Left ventricle myocardium superior (tissue), 1 donor: ENCODE data around the gene CTRL. TPM values are rescaled to one million over a fixed set of nuclear protein-coding genes. Genes with fewer than 3 reads are reported as not detected.

Experiments
- ATAC-seq: fragments of 200-7000 bp; cut with Tn5 transposase; one replicate; pipeline ENCODE4 v1.9.1; 2020; ENCODE audit warnings: mild to moderate bottlenecking, moderate library complexity
- DNase-seq: peaks from one replicate; pipeline ENCODE4 v3.0.0-alpha.2; 2020
- intact Hi-C: fragments of 100-400 bp; cut with micrococcal nuclease; formaldehyde crosslinking; loops from one replicate; pipeline ENCODE4 v1.11.0; 2022
- total RNA-seq: library from RNA; stranded (reverse); fragmentation: NEBNext Ultra II Directional; extraction: Animal tissue kit (Norgen Biotek cat#: 25700); gene quantifications from one replicate; pipeline ENCODE4 v1.2.1, GENCODE V29; 2021
- donor health status: DM: no; HTN: yes; CAD: no; lungs with severe emphysema.

The CTRL gene
- total RNA-seq, 1 donor from 2014 or later, result 0.37 TPM

DNA sequence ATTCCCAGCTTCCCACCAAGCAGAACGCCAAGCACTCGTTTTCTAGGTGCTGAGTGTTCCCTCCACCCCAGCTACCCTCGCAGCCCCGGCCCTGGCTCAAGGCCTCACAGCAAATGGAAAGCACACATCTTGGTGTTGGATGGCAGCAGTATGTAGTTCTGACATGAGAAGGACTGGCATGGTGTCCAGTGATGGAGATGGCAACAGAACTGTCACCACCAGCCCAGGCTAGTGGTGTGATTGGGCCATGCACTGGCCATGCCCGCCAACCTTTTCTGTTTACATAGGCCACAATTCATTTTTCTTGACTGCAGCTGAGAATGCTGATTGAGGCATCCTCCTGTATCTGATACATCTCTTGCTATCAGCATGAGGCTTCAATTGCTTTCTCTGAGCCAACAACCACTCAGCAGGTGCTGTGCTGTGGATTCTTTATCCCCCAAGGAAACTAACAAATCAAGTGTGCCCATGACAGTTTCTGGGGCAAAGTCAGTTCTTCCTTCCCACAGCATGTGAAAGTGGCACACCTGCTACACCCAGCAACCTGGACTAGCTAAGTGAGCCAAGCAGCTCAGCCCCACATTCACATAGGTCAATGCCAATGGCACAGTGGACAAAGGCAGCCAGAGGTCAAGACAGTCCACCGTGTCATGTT, 32.9 kb upstream of the CTRL start:
- ATAC-seq, result no peak
- intact Hi-C loops, result no loop called here
- no peak for DNase-seq

DNA sequence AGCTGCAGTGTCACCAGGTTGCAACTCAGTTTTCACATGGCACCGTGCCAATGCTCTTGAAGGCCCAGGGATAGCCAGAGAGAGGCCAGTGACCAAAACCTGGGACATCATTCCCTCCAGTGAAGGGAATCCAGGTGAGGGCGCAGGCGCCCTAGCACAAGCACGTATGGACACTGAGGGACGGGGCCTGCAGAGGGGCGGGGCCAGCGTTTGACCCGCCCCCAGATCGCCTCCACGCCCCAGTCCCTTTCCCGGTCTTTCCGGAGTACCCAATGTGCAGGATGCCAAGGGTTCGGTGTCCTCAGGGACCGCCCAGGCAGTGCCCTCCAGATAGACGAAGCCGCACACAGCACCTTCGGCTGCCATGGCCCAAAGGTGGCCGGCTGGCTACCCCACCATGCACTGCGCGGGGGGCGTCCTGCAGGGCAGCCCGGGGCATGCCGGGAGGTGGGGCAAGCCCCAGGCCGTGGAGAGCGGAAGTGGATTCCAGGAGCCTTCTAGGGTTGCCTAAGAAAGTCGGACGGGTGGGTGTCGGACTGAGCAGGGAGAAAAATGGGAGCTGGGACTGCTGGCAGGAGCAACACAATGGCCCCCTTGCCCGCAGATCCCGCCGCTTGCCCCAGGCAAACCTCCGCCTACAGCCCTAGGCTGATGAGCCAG, 32.1 kb upstream of the CTRL start:
- ATAC-seq, result no peak
- intact Hi-C loops, result no loop called here
- peak; percentile 59 for DNase-seq

DNA sequence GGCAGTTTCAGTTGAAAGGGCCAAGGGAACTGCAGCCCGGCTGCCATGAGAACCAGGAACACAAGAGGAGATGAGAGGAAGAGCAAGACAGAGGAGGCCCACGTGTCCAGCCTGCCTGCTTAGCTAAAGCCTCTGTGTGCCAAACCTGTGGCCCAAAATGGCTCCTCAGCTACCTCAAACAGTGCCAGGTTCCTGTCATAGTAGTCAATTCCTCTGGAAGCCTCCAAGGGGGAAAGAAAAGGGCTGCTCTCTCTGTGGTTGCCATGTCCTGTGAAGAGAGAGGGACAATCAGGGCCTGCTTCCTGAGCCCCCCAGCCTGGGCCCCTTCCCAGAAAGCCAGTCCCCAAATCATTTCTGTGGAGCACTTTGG, 31.6 kb upstream of the CTRL start:
- DNase-seq, result peak; percentile 50
- intact Hi-C loops, result no loop called here
- ATAC-seq, result peak; percentile 12

DNA sequence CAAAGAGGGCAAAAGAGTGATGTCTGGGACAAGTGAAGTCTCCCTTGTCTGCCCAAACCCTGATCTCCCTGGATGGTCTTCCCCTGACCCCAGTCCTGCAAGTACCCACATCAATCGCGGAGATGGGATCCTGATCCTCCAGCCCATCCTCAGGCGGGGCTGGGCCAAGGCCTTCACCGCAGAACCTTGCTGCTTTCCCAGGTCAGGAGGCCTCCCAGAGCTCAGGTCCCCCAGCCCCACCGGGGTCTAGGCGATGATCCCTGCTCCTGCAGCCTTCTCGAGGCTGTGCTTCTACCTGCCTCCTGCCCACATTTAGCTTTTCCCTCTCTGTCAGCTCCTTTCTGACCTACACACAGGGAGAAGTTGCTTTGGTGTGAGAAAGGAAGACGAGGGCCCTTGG, 30.5 kb upstream of the CTRL start:
- ATAC-seq, result no peak
- DNase-seq, result no peak
- intact Hi-C loops, result no loop called here

DNA sequence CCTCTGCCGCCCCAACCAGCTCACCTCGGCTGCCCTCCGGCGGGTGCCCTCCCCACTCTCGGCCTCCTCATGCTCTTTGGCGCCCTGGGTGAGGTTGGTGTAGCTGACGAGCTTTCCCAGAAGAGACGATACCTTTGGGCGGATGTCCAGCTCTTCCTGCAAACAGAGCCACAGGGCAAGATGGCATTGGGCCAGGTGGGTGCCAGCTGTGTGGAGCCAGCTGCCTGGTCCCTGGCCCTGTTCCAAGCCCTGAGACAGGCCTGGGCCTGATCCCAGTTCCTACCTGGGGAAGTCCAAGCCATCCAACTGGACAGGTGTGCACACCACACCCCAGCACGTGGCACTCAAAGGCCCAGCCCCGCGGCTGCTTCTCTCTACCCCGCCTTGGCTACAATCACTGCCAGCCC, 29.9 kb upstream of the CTRL start:
- ATAC-seq, result peak; percentile 5
- DNase-seq, result peak; percentile 71
- intact Hi-C loops, result no loop called here

DNA sequence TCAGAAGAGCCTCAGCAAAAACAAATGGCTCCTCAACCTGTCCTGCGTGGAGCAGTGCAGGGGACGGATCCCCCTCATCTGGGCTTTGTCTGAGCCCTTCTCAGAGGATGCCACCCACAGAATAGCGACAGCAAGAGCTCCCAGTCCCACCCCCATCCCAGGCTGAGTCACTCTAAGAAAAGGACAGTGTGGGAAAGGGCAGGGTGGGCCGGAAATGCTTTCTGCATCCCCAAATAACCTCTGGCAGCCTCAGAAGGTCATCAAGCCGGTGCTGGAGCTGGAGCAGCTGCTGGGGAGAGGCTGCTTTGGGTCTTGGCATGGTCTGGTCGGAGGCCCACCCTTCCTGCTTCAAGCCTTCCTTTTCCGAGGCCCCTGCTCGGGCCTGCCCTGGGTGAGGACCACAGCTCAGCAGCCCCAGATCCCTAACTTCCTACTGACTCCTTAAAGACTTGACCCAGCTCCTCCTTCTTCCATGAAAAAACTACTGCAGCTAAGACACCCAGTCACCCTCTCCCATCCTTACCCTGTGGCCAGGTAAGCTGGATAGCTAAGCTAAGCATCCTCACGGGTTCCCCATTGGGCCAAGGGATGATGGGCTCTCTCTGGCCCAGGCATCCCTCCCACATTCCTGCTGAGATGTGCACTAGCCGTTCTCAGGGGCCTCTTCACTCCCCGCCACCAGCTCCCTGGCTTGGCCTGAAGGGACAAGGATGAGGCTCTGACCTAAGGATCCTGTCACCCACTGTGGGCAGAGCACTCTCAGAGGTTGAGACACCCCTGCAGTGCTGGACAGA, 28.1 kb upstream of the CTRL start:
- ATAC-seq, result peak; percentile 77
- intact Hi-C loops, result no loop called here
- peak; percentile 82 for DNase-seq

DNA sequence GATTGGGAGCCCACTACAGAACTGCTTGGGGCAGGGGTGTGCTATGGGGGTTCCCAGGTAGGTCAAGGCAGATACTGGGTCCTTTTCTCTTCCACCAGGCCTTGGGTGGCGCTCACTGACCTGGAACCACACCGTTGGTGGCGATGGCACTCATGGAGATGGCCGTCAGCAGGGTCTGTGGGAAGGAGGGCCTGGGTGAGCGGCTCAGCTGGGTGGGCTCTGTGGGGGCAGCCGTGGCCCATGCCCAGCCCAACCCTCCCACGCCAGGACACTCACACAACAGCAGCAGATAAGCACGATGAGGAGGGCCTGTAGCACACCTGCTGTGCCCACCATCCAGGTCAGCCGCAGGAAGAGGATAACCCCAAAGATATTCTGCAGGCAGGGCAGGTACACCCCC, 26.0 kb upstream of the CTRL start:
- ATAC-seq, result no peak
- intact Hi-C loops, result no loop called here
- DNase-seq, result no peak

DNA sequence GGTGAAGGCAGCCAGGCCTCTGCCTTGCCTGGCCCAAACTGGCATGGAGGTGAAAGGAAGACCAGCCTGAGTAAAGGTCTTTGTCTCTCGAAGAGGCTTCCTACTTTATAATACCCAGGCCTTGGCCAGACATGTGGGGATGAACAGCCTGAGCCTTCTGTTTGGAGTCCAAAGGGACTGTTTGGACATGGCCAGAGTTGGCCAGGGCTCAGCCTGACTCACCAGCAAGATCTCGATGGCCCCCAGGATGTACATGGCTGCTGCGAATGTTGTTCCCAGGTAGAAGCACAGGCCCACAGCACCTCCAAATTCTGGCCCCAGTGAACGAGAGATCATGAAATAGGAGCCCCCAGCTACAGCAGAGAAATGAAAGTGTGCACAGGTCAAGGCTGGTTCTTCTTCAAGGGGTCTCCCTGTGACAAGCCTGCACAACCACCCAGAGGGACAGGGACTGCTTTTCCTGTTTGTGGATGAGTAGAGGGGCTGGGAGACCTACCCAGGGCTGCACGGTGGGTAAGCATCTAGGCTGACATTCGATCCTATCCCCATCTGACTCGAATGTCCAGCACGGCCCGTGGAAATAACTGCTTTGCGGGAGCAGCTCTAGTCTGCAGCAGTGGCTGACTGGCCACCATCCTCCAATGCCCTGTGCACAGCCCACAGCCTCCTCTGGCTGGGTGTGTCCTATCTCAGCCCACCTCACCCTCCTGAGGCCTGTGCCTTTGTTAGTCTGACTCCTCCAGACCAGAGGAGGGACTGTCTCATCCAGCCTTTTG, 22.9 kb upstream of the CTRL start:
- no peak for ATAC-seq

DNA sequence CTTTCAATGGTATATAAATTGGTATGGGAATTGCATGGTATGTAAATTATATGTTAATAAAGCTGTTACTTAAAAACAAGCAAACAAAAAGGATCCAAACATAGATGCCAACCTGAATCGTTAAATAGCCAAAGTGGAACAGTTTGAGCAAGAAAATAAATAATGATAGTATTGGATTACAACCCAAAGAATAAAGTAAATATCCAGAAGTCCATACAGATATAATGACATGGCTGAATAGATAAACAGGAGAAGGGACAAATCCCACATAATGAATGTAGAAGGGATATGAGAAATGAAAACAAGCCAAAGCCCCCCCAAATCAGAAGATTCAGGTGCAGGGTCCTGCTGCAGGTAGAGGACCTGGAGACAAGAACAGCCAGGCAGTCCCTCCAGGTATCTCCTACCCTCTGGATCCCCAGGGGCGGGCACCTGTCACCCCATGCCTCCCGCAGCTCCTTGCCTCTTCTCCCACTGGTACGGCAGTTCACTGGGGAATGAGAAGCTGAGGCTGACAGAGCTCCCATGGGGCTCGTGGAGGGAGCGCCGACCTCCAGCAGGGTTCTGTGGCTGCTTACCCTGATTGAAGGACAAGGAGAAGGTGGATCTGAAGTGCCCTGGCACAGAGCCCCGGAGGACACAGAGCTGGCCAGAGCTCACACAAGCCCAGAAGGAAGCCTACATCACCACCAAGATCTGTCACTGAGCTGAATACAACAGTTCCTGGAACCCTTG, 22.1 kb upstream of the CTRL start:
- no peak for DNase-seq
- no peak for ATAC-seq

More for the DNA sequence above, 22.9 kb upstream of the CTRL start:
- intact Hi-C loops, result no loop called here
- DNase-seq, result no peak

DNA sequence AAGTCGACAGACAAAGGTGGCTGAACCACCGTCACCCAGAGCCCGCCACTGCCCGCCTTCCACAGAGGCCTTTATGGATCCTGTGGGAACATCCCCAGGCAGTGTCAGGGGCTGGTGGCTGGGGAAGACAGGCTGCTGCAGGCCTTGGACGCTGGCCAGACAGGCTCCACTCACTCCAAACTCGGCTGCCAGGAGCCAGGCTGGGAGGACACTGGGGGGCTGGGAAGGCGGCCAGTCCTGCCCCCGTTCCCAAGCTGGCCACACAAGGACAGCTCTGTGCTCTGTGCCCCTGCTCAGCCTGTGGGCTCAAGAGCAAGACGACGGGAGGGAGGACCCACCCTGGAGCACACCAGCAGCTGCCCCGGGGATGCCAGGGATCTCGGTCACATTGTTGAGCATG, 19.8 kb upstream of the CTRL start:
- ATAC-seq, result peak; percentile 80
- intact Hi-C loops, result no loop called here
- peak; percentile 89 for DNase-seq

More for the DNA sequence above, 22.1 kb upstream of the CTRL start:
- intact Hi-C loops, result no loop called here

DNA sequence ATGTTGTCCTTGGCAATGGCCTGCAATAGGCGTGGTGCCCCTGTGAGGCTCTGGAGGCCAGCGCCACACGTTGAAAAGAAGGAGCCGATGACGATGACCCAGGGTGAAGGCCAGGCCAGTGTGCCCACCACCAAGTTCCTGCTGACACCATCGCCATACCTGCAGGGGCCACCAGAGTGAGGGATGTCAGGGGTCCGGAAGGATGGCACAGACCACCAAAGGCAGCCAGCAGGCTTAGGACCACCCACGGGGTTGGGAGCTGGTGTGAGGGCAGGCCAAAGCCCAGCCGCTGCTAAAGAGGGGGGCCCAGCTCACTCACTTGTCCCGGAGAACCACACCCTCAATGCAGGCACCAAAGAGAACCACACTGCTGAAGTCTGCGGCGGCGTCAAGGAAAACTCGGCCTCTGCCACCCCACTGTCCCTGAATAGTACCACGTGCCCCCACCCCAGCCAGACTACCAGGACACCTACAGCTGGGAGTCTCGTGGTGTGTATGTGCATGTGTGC, 18.7 kb upstream of the CTRL start:
- ATAC-seq, result no peak
- intact Hi-C loops, result no loop called here
- no peak for DNase-seq

DNA sequence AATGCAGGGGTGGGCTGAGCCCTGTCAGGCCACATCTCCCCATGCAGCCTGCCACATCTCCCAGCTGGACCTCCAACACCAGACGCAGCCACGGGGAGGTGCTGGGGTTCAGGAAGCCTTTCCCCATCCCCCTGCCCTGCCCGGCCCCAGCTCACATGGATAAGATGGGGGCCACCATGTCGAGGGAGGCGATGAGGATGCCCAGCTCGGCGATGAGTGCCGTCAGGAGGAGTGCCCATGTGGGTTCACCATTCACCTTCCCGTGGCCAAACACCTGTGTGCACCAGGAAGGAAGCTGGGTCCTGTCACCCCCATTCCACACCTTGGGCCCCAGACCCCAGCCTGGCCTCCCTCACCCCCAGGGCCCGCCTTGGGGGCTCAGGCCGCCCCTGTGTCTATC, 18.0 kb upstream of the CTRL start:
- ATAC-seq, result no peak
- DNase-seq, result no peak
- intact Hi-C loops, result no loop called here

DNA sequence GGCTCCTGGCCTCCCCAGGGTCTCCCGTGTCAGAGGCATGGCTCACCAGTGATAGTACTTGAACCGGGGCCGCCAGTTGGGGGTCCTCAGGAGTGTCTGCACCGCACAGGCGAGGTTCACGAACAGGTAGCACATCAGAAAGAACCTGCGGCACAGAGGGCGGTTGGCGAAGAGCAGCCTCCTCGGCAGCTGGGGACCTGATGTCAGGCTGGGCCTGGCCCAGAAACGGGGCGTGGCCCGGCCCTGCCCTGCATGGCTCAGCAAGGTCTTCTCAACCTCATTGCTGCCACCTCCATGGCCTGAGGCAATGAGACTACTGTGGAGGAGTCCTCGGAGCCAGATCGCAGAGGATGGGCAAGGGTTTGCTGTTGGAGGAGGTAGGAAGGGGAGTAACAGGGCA, 16.4 kb upstream of the CTRL start:
- no peak for ATAC-seq
- no peak for DNase-seq
- intact Hi-C loops, result no loop called here

DNA sequence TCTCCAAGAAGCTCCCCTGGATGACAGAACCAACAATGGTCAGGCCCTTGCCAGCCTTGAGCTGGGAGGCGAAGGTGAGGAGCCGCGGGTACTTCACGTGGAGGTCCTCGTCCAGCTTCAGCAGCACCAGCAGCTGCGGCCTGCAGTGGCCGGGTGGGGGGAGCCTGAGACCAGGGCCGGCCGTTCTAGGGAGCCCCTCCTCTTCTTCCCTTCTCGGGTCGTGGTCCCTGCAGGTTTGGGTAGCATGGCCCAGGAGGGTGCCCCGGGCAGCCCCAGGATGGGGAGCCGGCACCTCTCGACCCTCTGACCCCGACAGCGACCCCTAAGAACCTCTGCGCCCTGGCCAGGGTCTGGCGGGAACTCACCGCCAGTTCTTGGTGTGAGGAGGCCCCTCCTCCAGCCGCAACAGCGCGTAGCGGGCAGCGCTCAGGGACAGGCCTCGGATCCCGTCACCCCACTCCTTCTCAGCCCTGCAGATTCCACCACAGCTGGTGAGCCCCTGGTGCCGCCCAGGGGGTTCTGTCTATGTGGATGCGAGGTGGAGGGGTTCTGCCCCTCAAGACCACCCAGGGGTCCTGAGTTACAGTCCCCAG, 15.4 kb upstream of the CTRL start:
- intact Hi-C loops, result no loop called here
- ATAC-seq (no peak), DNase-seq (no peak)

DNA sequence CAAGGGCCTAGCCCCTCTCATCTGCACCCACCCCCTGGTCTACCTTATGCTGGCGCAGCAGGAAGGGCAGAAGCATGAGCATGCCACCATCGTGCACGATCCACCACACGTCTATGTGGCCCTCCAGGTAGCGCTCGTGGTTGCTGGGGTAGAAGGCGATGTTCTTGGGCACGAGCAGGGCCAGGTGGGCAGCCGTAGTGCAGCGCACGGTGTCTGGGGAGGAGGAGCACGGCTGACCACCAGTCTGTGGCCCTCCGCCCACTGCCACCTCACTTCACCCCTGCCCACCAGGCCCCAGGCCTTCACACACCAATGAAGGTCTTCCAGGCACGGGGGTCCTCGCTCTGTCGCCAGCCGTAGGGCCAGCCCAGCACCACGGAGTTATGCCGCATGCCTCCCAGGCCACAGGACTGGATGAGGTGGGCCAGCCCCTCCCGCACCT, 14.5 kb upstream of the CTRL start:
- intact Hi-C loops, result no loop called here
- ATAC-seq (no peak), DNase-seq (no peak)

DNA sequence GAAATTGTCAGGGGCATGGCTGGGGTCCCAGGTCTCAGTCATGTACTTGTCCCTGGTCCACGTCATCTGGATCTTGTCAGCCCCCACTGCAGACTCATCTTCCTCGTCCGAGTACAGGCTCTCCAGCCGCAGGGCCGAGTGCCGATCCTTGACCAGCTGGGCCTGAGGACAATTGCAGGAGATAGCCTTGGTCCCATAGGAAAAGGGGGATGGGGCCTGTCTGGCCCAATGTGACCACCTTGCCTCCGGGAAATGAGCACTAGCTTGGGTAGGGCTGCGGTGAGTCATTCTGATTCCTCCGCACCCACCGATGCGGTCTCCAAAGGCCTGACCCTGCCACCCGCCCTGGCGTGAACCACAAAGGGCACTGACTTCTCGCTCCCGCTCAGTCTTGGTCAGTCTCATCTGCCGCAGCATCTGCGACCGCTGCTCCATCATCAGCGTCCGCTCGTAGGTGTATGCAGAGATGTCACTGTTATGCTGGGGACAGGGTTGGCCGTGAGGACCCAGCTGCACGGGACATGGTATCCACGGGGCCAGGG, 13.8 kb upstream of the CTRL start:
- no peak for ATAC-seq
- intact Hi-C loops, result no loop called here
- no peak for DNase-seq

DNA sequence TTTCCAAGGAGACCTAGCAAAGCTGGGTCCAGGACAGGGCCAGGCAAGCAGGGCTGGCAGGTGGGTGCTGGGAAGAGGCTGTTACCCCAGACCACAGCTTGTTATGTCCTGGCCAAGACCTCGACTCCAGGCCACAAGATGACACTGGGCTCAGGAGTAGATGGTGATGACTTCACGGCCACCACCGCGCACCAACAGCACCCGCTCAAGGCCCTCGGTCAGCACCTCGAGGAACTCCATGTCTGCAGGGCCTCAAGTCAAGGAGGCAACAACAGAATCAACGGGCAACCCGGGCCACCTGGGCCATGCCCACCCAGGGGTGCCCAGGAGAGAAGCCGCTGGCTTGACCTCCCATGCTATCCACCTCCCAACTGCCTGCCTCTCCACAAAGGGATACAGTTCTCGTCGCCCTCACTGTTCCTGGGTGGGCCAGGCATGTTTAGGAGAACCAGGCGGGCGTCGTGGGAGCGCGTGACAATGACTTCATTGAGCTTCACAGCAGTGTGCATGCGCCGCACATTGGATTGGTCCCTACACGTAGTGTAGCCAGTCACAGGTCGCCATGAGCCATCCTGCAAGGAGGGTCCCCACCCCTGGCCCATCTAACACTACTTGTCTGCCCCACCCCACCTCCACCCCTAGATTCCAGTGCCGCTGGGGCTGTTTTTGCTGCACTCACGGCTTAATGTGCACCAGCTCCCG, 13.2 kb upstream of the CTRL start:
- ATAC-seq, result no peak
- intact Hi-C loops, result no loop called here
- DNase-seq, result no peak
